Cardiac septum (tissue), 1 donor: ENCODE data around the gene RUFY1. TPM values are rescaled to one million over a fixed set of nuclear protein-coding genes. Genes with fewer than 3 reads are reported as not detected.
"Not testable (repeated sequence)": the region's sequence is repeated elsewhere in the genome, so short reads cannot be mapped to it uniquely, and the experiment has no call there.

Source experiments
- DNase-seq: peaks from one replicate; pipeline ENCODE4 v3.0.0-alpha.2; 2020; ENCODE audit warnings: low spot score
- intact Hi-C: fragments of 100-400 bp; cut with DNase I; formaldehyde crosslinking; loops from one replicate; pipeline ENCODE4 v1.14.0; 2022
- total RNA-seq: library from RNA; stranded (reverse); fragmentation: NEBNext Ultra II Directional; extraction: Animal tissue kit (Norgen Biotek cat#: 25700); gene quantifications from one replicate; pipeline ENCODE4 v1.2.1, GENCODE V29; 2021
- donor health status: DM: no; HTN: no; CAD: no.

The RUFY1 gene
- total RNA-seq, 1 donor from 2014 or later: 24.7 TPM

DNA sequence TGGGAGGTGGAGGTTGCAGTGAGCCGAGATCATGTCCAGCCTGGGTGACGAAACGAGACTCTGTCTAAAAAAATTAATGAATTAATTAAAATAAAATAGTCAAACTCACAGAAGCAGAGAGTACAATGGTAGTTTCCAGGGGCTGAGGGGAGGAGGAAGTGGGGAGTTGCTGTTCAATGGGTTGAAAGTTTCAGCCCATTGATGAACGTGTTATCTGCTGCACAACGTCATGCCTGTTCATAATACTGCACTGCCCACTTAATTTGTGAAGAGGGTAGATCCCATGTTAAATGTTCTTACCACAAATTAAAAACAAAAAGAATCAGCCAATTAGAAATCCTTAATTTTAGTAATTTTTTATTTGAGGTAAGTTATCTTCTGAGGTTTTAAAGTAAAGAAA is 16.4 kb upstream of the RUFY1 start:
- intact Hi-C loops: no loop called here
- DNase-seq: no peak

GRCh38 chr5:179534431-179534830 is 15.9 kb upstream of the RUFY1 start:
- intact Hi-C loops: no loop called here
- no peak for DNase-seq

DNA sequence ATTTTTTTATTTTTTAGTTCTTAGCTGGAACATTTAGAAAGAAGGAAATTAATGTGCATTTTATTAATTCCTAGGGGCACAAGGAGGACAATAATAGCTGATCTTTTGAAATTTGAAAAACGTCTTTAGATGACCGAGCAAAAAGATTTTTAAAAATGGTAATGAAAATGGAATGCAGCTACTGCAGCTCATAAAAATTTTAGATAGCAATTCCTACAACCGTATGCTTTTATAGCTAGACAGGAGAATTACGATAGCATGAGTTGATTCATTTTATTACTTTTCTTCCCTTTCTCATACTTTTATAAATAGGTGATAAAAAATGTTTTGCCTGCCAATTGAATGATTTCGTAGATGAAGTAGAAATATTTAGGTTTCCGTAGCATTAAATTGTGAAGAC is 13.7 kb upstream of the RUFY1 start:
- DNase-seq: no peak
- intact Hi-C loops: no loop called here

GRCh38 chr5:179542170-179542569 is 8.2 kb upstream of the RUFY1 start:
- no peak for DNase-seq
- intact Hi-C loops: no loop called here

DNA sequence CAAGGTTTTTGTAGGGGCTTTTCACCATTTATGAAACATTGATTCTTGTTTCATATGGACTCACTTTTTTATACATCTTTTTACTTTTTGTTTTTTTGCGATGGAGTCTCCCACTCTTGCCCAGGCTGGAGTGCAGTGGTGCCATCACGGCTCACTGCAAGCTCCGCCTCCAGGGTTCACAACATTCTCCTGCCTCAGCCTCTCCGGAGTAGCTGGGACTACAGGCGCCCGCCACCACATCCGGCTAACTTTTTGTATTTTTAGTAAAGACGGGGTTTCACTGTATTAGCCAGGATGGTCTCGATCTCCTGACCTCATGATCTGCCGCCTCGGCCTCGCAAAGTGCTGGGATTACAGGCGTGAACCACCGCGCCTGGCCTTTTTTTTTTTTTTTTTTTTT is 7.1 kb upstream of the RUFY1 start:
- DNase-seq, intact Hi-C loops: not testable (repeated sequence)

GRCh38 chr5:179553006-179553405 is 2.7 kb downstream of the RUFY1 start:
- intact Hi-C loops: no loop called here
- no peak for DNase-seq

- DNase-seq: no peak
- intact Hi-C loops: no loop called here
Observed at GRCh38 chr5:179553875-179554274, 3.5 kb downstream of the RUFY1 start.

DNA sequence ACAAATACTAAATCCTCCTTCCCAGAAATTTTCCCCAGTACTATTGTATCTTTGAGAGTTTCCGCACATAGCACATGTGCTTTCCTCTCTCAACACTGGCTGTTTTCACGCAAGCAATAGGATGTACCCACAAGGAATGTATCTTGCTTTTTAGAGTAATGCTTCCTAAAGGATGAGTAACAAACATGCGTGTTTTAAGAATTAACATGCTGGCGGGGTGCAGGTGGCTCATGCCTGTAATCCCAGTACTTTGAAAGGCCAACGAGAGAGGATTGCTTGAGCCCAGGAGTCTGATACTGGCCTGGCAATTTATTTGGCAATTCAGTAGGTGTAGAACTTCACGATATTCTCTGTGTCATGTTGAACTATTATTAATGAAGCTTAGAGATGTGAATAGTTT is 4.6 kb downstream of the RUFY1 start:
- no peak for DNase-seq
- intact Hi-C loops: loop anchor here (5.0 kb wide), 1 partner anchor 67 kb away; the partner anchor contains the start of gene HNRNPH1

GRCh38 chr5:179558261-179558799 is 8.0 kb downstream of the RUFY1 start:
- not testable (repeated sequence) for DNase-seq

DNA sequence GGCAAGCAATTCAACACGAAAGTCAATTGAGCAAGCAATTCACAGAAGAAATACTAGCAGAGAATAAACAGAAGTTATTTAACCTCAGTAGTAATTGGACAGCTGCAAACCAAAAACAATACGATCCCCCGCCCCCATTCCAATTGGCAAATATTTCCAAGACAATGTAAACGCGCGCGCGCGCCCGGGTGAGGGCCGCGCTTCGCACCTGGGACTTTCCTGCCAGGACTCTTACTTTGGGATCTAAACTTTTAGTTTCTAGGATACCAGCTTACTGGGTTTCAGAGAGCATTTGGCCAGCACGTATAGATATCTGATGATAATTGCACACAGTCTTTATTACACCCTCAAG is 8.6 kb downstream of the RUFY1 start:
- intact Hi-C loops: loop anchor here (5.0 kb wide), 1 partner anchor 63 kb away; the partner anchor contains the start of gene HNRNPH1
- DNase-seq: no peak

More at GRCh38 chr5:179558261-179558799, 8.0 kb downstream of the RUFY1 start:
- intact Hi-C loops: loop anchor here (5.0 kb wide), 1 partner anchor 64 kb away; the partner anchor contains the start of gene HNRNPH1

DNA sequence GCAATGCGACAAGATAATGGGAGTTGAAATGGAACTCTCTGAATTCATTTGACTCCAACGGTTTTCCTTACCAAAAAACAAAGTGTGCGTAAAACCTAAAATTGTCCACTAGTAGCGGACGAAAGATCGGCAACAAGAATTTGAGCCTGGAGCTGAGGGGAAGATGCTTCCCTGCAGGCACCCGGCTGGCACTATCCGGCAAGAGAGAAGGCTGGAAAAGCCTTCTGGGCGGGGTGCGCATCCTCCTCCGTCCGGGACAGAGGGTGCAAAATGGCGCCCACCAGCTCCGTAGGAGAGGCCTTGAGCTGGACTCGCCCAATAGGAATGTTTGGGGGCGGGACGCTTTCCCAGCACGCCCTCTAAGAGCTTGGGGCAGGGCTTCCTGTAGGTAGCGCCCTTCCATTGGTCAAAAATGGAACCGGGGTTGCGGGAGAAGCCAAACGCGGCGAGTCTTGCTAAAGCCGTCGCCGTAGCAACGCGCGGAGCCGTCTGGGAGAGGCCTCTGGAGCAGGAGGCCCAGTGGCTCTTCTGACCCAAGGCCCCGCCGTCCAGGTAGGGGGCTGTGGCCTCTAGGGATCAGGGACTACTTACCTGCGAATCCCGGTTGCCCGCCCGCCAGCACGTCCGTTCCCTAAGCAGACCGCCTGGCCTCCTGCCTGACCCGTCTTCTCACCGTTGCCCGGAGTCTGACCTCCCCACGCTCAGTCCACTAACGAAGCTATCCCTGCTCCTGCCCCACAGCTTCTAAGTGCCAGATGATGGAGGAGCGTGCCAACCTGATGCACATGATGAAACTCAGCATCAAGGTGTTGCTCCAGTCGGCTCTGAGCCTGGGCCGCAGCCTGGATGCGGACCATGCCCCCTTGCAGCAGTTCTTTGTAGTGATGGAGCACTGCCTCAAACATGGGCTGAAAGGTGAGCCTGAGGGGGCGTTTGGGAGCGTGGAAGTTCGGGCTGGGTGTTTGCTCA is 9.2 kb downstream of the RUFY1 start:
- intact Hi-C loops: loop anchor here (5.0 kb wide), 1 partner anchor 63 kb away; the partner anchor contains the start of gene HNRNPH1
- peak; percentile 99 for DNase-seq

- no peak for DNase-seq
Observed at GRCh38 chr5:179564526-179564925, 14.2 kb downstream of the RUFY1 start.

DNA sequence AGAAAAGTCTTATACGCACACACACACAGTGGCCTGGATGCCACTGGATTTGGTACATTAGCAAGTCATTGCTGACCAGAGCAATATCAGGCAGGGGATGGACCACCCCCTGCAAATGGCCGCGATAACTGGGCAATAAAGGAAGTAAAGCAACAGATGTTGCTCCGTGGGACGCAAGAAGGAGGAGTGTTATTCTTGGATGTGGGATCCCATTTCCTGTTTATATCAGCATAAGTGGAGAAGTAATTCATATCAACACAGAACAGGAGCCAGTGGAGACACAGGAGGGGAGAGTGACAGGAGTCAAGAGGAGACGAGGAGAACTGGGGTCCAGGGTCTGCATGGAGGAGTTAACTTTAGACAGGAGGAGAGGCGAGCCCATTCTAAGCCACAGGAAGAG is 18.4 kb downstream of the RUFY1 start:
- DNase-seq: peak; percentile 14
- intact Hi-C loops: no loop called here

More at GRCh38 chr5:179564526-179564925, 14.2 kb downstream of the RUFY1 start:
- intact Hi-C loops: no loop called here

GRCh38 chr5:179572386-179572785 is 22.0 kb downstream of the RUFY1 start:
- peak; percentile 51 for DNase-seq
- intact Hi-C loops: no loop called here

DNA sequence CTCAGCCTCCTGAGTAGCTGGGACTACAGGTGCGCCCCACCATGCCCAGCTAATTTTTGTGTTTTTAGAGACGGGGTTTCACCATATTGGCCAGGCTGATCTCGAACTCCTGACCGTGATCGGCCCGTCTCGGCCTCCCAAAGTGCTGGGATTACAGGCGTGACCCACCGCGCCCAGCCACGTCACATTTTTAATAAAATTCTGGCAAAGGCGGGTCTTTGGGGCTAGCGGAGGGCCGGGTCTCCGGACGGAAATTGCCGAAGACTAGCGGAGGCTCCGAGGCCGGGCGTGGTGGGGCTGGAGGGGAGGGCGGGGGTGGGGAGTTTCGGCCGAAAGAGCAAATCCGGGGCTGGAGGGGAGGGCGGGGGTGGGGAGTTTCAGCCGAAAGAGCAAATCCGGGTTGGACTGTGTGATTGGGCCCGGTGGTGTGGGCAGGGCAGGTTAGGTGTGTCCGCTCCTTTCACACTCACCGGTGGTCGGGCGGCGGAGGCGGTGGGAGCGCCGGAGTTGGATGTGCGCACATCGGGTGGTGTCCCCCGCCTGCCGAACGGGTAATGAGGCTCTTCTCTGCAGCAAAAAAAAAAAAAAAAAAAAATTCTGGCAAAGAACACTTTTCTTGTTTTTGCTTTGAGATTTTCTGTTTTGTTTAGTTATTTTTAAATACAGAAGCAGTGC is 27.1 kb downstream of the RUFY1 start:
- intact Hi-C loops: no loop called here
- DNase-seq: peak; percentile 68

- DNase-seq: peak; percentile 24
- intact Hi-C loops: no loop called here
Observed at GRCh38 chr5:179585941-179586401, 35.6 kb downstream of the RUFY1 start.

- intact Hi-C loops: no loop called here
- DNase-seq: no peak
Observed at GRCh38 chr5:179588166-179588565, 37.8 kb downstream of the RUFY1 start.

DNA sequence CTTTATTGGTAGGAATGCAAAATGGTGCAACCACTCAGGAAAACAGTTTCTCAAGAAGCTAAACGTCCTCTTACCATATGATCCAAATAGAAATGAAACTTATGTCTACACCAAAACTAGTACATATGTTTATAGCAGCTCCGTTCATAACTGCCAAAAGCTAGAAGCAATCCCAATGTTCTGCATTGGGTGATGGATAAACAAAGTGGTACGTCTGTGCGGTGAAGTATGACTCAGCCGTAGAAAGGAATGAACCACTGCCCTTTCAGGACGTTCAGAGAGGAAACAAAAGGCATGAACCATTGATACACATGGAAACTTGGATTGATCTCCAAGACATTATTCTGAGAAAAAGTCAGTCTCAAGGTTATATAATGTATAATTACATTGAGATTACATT is 45.6 kb downstream of the RUFY1 start:
- intact Hi-C loops: no loop called here
- DNase-seq: no peak

DNA sequence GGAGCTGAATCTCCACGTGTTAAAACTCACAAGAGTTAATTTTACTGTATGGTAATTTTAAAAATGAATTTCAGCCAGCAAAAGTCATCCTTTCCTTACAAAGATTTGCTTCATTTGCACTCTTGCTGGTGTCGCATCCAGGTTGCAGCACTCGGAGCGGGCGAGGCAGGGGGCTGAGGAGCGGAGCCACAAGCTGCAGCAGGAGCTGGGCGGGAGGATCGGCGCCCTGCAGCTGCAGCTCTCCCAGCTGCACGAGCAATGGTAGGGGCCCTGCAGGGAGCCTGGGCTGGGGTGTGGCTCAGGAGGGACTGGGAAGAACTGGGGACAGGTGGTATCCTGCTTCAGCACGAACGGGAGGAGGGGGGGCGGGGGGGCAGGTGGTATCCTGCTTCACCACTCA is 46.1 kb downstream of the RUFY1 start:
- intact Hi-C loops: no loop called here
- no peak for DNase-seq

GRCh38 chr5:179599100-179599499 is 48.7 kb downstream of the RUFY1 start:
- no peak for DNase-seq
- intact Hi-C loops: no loop called here
